ENCODE measurements around the gene TTC39B. TPM values are rescaled to one million over a fixed set of nuclear protein-coding genes. Genes with fewer than 3 reads are reported as not detected.

Gene TTC39B
- total RNA-seq (2022), result 6.0 and 7.5 TPM in 2 replicates
- percentile 58 among the genes with signal in this experiment for Bru-seq, nascent RNA
- percentile 51 among the genes with signal in this experiment for BruChase-seq, experiment 1, labeled RNA remaining after a 6-hour chase
- BruChase-seq, experiment 2, labeled RNA remaining after a 2-hour chase, result percentile 48 among the genes with signal in this experiment
- long read RNA-seq, full-length matches to known transcripts, result 2 of 8 reads
- long read RNA-seq, partial matches to known transcripts, result 0 of 8 reads
- long read RNA-seq, other reads (novel, unspliced or antisense), result 6 of 8 reads

- TF ChIP-seq CTCF (IDR thresholded peaks at IDR 0.05; ENCODE audit: unreplicated experiment), result no peak
- Mint-ChIP-seq H3K9me3 (ENCODE audit: low read depth, unreplicated experiment) (no peaks in the 10 kb centered on the region), H3K27ac (ENCODE audit: unreplicated experiment) (peak within 1 kb of the TSS; percentile 71), H3K4me3 (ENCODE audit: low read depth, unreplicated experiment) (peak within 1 kb of the TSS; percentile 90), H3K36me3 (ENCODE audit: insufficient read depth, unreplicated experiment) (peaks cover 23% of the 10 kb centered on the region), H3K4me1 (ENCODE audit: low read depth, unreplicated experiment) (no peaks in the 10 kb centered on the region), H3K27me3 (ENCODE audit: unreplicated experiment) (no peaks in the 10 kb centered on the region)
- peak; percentile 94 for DNase-seq
- CTCF ChIA-PET, result interaction anchor here (0.6 to 1.0 kb wide), 2 partner anchors 19 to 31 kb away, joined by 3 to 4 read pairs; no protein-coding TSS in a partner anchor
- no TSS peak for BruUV-seq (replicated peaks)
- intact Hi-C loops (cut with micrococcal nuclease; ENCODE audit: unreplicated experiment), result loop anchor here (5.0 kb wide), 1 partner anchor 110 kb away; no protein-coding TSS in a partner anchor
Measured at GRCh38 chr9:15306757-15307522, at the start of gene TTC39B. Gene TTC39B (minus strand): TSS chr9:15307216. CDS start chr9:15307125, 91 bp downstream.

- CTCF ChIA-PET, result interaction anchor here (0.7 kb wide), 1 partner anchor 37 kb away, joined by 3 read pairs; no protein-coding TSS in a partner anchor
- Mint-ChIP-seq H3K27me3 (ENCODE audit: unreplicated experiment) (no peaks in the 10 kb centered on the region), H3K9me3 (ENCODE audit: low read depth, unreplicated experiment) (no peaks in the 10 kb centered on the region), H3K4me1 (ENCODE audit: low read depth, unreplicated experiment) (peaks cover 7% of the 10 kb centered on the region), H3K36me3 (ENCODE audit: insufficient read depth, unreplicated experiment) (no peaks in the 10 kb centered on the region), H3K4me3 (ENCODE audit: low read depth, unreplicated experiment) (no peak overlapping the region), H3K27ac (ENCODE audit: unreplicated experiment) (no peak overlapping the region)
- no peak for DNase-seq
- TF ChIP-seq CTCF (IDR thresholded peaks at IDR 0.05; ENCODE audit: unreplicated experiment), result no peak
- no TSS peak for BruUV-seq (replicated peaks)
- intact Hi-C loops (cut with micrococcal nuclease; ENCODE audit: unreplicated experiment), result no loop called here
Measured at GRCh38 chr9:15355669-15356068, 48.7 kb upstream of the TTC39B start.

- no peak overlapping the region for H3K27ac Mint-ChIP-seq (ENCODE audit: unreplicated experiment)
- H3K4me3 Mint-ChIP-seq (ENCODE audit: low read depth, unreplicated experiment), result no peak overlapping the region
- H3K9me3 Mint-ChIP-seq (ENCODE audit: low read depth, unreplicated experiment), result no peaks in the 10 kb centered on the region
- TF ChIP-seq CTCF (IDR thresholded peaks at IDR 0.05; ENCODE audit: unreplicated experiment), result no peak
- CTCF ChIA-PET, result no interaction called here
- DNase-seq, result no peak
- no TSS peak for BruUV-seq (replicated peaks)
- no peaks in the 10 kb centered on the region for H3K27me3 Mint-ChIP-seq (ENCODE audit: unreplicated experiment)
- peaks cover 7% of the 10 kb centered on the region for H3K4me1 Mint-ChIP-seq (ENCODE audit: low read depth, unreplicated experiment)
- intact Hi-C loops (cut with micrococcal nuclease; ENCODE audit: unreplicated experiment), result no loop called here
- H3K36me3 Mint-ChIP-seq (ENCODE audit: insufficient read depth, unreplicated experiment), result no peaks in the 10 kb centered on the region
Measured at GRCh38 chr9:15354713-15355112, 47.7 kb upstream of the TTC39B start.

- no peaks in the 10 kb centered on the region for H3K27me3 Mint-ChIP-seq (ENCODE audit: unreplicated experiment)
- no peaks in the 10 kb centered on the region for H3K9me3 Mint-ChIP-seq (ENCODE audit: low read depth, unreplicated experiment)
- BruUV-seq (replicated peaks), result no TSS peak
- intact Hi-C loops (cut with micrococcal nuclease; ENCODE audit: unreplicated experiment), result no loop called here
- DNase-seq, result no peak
- H3K4me3 Mint-ChIP-seq (ENCODE audit: low read depth, unreplicated experiment), result no peak overlapping the region
- CTCF ChIA-PET, result no interaction called here
- H3K27ac Mint-ChIP-seq (ENCODE audit: unreplicated experiment), result no peak overlapping the region
- TF ChIP-seq CTCF (IDR thresholded peaks at IDR 0.05; ENCODE audit: unreplicated experiment), result no peak
- no peaks in the 10 kb centered on the region for H3K36me3 Mint-ChIP-seq (ENCODE audit: insufficient read depth, unreplicated experiment)
- peaks cover 7% of the 10 kb centered on the region for H3K4me1 Mint-ChIP-seq (ENCODE audit: low read depth, unreplicated experiment)
Measured at GRCh38 chr9:15353892-15354291, 46.9 kb upstream of the TTC39B start.

Data from Calu3 (cell line).